ENCODE measurements around the gene MMEL1.

The MMEL1 gene

DNA sequence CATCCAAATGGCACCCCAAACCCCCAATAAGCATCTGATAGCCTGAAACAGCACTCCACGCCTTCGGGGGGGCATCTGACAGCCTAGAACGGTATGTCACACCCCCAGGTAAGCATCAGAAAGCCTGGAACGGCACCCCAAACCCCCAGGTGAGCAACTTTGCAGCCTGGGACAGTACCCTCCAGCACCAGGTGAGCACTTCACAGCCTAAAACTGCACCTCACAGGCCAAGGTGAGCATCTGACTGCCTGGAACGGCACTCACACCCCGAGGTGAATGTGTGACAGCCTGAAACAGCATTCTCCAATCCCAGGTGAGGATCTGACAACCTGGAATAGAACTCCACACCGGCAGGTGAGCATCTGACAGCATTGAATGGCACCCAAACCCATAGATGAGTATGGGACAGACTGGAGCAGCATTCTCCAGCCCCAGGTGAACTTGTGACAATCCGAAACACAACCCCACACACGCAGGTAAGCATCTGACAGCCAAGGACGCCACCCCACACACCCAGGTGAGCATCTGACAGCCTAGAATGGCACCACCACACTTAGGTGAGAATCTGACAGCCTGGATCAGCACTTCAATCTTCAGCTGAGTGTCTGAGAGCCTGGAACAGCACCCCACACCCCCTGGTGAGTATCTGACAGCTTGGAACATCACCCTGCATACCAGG, 18.3 kb upstream of the MMEL1 start:
- DNase-seq (ENCODE audit: extremely low spot score): no peak
- ChIA-PET POLR2A (no interaction called here), CTCF (no interaction called here)
- TF ChIP-seq BHLHE40 (IDR thresholded peaks at IDR 0.05; ENCODE audit: borderline replicate concordance) (no peak), CTBP1 (IDR thresholded peaks at IDR 0.05; ENCODE audit: borderline replicate concordance) (no peak), SUZ12 (IDR thresholded peaks at IDR 0.05) (no peak), FOXA1 (IDR thresholded peaks at IDR 0.05) (no peak), FOXM1 (IDR thresholded peaks at IDR 0.05; ENCODE audit: borderline replicate concordance) (no peak), SP1 (IDR thresholded peaks at IDR 0.05) (no peak), TARDBP (IDR thresholded peaks at IDR 0.05) (no peak)
- TF ChIP-seq, protein P1, sequence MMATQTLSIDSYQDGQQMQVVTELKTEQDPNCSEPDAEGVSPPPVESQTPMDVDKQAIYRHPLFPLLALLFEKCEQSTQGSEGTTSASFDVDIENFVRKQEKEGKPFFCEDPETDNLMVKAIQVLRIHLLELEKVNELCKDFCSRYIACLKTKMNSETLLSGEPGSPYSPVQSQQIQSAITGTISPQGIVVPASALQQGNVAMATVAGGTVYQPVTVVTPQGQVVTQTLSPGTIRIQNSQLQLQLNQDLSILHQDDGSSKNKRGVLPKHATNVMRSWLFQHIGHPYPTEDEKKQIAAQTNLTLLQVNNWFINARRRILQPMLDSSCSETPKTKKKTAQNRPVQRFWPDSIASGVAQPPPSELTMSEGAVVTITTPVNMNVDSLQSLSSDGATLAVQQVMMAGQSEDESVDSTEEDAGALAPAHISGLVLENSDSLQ (IDR thresholded peaks at IDR 0.05): no peak

DNA sequence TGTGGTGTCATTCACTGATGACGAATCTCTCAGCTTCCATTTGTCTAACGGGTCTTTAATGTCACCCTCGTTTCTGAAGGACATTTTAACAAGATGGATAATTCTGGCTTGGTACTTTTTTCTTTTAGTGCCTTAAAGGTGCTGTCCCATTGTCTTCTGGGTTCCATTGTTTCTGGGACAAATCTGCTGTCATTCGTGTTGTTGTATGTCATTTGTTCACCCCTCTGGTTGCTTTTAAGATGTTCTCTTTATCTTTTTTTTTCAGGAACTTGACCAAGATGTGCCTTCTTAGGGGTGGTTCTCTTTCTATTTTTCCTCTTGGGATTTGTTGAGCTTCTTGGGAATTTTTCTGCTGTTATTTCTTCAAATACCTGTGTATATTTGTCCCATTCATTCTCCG, 14.0 kb upstream of the MMEL1 start:
- no peak for DNase-seq (ENCODE audit: extremely low spot score)
- no peak for TF ChIP-seq ZNF384 (IDR thresholded peaks at IDR 0.05)
- POLR2A ChIA-PET: no interaction called here
- CTCF ChIA-PET: interaction anchor here (0.6 kb wide), 1 partner anchor 11 kb away, joined by 3 read pairs; no protein-coding TSS in a partner anchor

DNA sequence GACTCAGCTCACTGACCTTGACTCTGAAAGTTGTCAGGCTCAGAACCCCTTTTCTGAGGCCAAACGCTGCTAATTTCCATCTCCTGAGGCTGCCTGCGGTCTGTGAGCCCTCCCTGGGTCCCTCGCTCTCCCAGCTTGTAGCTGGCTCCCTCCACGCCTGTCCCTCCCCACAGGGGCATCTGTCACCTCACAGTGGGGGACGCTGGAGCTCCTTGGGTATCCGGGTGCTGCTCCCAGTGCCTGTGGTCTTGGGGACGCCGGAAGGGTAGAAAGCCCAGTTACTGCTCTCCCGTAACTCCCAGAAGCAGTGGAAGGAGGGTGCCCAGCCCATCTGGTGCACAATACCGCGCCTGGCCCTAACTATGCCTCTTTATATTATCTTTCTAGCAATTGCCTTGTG, 13.0 kb upstream of the MMEL1 start:
- CTCF ChIA-PET: no interaction called here
- TF ChIP-seq FOXA1 (IDR thresholded peaks at IDR 0.05) (no peak), FOXK2 (IDR thresholded peaks at IDR 0.05) (no peak), SUZ12 (IDR thresholded peaks at IDR 0.05) (no peak), L3MBTL2 (conservative IDR thresholded peaks at IDR 0.05) (no peak), ELF4 (IDR thresholded peaks at IDR 0.05) (no peak), ZNF384 (IDR thresholded peaks at IDR 0.05) (no peak), BHLHE40 (IDR thresholded peaks at IDR 0.05; ENCODE audit: borderline replicate concordance) (no peak), NFRKB (IDR thresholded peaks at IDR 0.05) (no peak), FOXM1 (IDR thresholded peaks at IDR 0.05; ENCODE audit: borderline replicate concordance) (no peak), SP1 (IDR thresholded peaks at IDR 0.05) (no peak), ARNT (IDR thresholded peaks at IDR 0.05) (no peak), LEF1 (IDR thresholded peaks at IDR 0.05; ENCODE audit: borderline replicate concordance) (no peak), CTBP1 (IDR thresholded peaks at IDR 0.05; ENCODE audit: borderline replicate concordance) (no peak), TARDBP (IDR thresholded peaks at IDR 0.05) (no peak), HDGF (IDR thresholded peaks at IDR 0.05; ENCODE audit: borderline replicate concordance) (no peak)
- TF ChIP-seq, protein P1 (IDR thresholded peaks at IDR 0.05): no peak
- POLR2A ChIA-PET: no interaction called here
- DNase-seq (ENCODE audit: extremely low spot score): no peak

DNA sequence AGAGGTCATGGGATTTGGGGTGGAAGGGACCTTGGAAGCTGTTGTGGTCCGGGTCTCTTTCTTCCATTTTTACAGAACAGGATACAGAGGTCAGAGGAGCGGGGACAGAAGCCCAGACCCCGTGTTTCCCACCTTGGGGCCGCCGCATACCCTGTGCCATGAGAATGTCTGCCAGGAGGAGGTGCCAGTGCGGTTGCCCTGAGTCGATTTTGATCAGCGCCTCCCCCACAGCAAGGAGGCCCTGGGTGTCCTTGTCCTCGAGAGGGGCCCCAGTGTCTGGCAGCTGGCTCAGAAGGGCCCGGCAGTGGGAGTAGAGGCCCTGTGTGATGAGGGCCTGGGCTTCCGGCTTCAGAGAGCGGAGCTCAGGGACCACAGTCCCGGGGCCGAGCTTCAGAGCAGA, 12.3 kb upstream of the MMEL1 start:
- DNase-seq (ENCODE audit: extremely low spot score): no peak
- POLR2A ChIA-PET: no interaction called here
- CTCF ChIA-PET: no interaction called here
- TF ChIP-seq, protein P1 (IDR thresholded peaks at IDR 0.05): no peak

DNA sequence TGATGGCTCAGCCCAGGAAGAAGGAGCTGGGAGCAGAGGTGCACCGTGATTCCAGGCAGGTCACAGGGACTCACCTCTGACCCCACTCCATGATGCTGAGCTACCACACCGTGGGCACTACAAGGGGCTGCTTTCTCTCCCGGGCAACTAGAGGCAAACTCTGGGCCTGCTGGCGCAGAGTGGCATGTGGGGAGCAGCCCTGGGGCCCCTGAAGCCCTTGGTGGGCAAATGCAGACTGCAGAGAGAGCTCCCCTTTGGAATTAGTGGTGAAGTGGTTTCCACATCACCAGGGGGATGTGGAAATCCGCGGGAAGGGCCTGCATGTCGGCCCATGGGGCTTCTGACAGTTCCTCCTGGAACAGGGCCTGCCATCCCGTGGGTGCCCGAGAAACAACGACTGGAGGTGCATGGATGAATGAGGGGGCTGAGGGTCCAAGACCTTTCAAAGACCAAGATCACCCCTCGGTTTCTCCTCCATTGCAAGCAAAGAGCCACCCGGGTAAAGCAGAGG, 11.8 kb upstream of the MMEL1 start:
- ChIA-PET CTCF (no interaction called here), POLR2A (no interaction called here)
- no peak for TF ChIP-seq BHLHE40 (IDR thresholded peaks at IDR 0.05; ENCODE audit: borderline replicate concordance)
- TF ChIP-seq, protein P1 (IDR thresholded peaks at IDR 0.05): no peak
- no peak for TF ChIP-seq ZNF384 (IDR thresholded peaks at IDR 0.05)
- TF ChIP-seq SUZ12 (IDR thresholded peaks at IDR 0.05): no peak
- TF ChIP-seq ELF4 (IDR thresholded peaks at IDR 0.05): no peak
- no peak for TF ChIP-seq CTBP1 (IDR thresholded peaks at IDR 0.05; ENCODE audit: borderline replicate concordance)
- TF ChIP-seq HDGF (IDR thresholded peaks at IDR 0.05; ENCODE audit: borderline replicate concordance): no peak
- no peak for DNase-seq (ENCODE audit: extremely low spot score)

DNA sequence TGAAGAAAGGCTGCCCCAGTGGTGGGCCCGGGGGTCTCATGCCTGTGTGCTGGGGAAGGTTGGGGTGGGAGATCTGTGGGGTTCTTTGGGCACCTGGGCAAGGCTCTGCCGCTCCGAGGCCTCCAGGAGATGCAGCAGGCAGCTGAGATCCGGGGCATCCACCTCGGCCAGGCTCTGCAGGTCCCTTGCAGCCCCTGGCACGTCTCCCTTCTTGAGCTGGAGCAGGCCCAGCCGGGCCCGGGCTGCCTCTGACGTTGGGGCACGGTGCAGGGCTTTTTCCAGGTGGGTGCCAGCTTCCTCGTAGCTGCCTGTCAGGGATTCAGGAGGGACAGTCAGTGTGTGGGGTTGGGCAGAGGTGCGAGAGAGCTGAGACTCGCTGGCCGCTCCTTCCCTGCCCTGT, 11.4 kb upstream of the MMEL1 start:
- ChIA-PET POLR2A (no interaction called here), CTCF (no interaction called here)
- TF ChIP-seq HDGF (IDR thresholded peaks at IDR 0.05; ENCODE audit: borderline replicate concordance) (no peak), BHLHE40 (IDR thresholded peaks at IDR 0.05; ENCODE audit: borderline replicate concordance) (no peak), FOXM1 (IDR thresholded peaks at IDR 0.05; ENCODE audit: borderline replicate concordance) (no peak), FOXA1 (IDR thresholded peaks at IDR 0.05) (no peak), SUZ12 (IDR thresholded peaks at IDR 0.05) (no peak), ARNT (IDR thresholded peaks at IDR 0.05) (no peak), ELF4 (IDR thresholded peaks at IDR 0.05) (no peak), L3MBTL2 (conservative IDR thresholded peaks at IDR 0.05) (no peak), SP1 (IDR thresholded peaks at IDR 0.05) (no peak), FOXK2 (IDR thresholded peaks at IDR 0.05) (no peak), ZNF384 (IDR thresholded peaks at IDR 0.05) (no peak), CTBP1 (IDR thresholded peaks at IDR 0.05; ENCODE audit: borderline replicate concordance) (no peak), LEF1 (IDR thresholded peaks at IDR 0.05; ENCODE audit: borderline replicate concordance) (no peak), TARDBP (IDR thresholded peaks at IDR 0.05) (no peak), NFRKB (IDR thresholded peaks at IDR 0.05) (no peak)
- TF ChIP-seq, protein P1 (IDR thresholded peaks at IDR 0.05): no peak
- no peak for DNase-seq (ENCODE audit: extremely low spot score)

Data from HEK293T (cell line).